Nephron (organoid): ENCODE measurements around the gene NHS.
A peak's percentile ranks its signal among the peaks of the same experiment; 100 is the strongest.

Source experiments
- H3K27ac Mint-ChIP-seq, 3 experiments: 2 replicates each; pipeline ENCODE4 v1.8.0; 2020; ENCODE audit warnings: mixed read lengths in 3 of 3, mild to moderate bottlenecking in 2 of 3, moderate library complexity in 1 of 3
- H3K27me3 Mint-ChIP-seq: 2 replicates; pipeline ENCODE4 v1.8.0; 2021; ENCODE audit warnings: low read depth, mild to moderate bottlenecking, moderate library complexity, mixed read lengths
- H3K36me3 Mint-ChIP-seq: 2 replicates; pipeline ENCODE4 v1.8.0; 2020; ENCODE audit warnings: low read depth, mixed read lengths
- H3K4me1 Mint-ChIP-seq: 2 replicates; pipeline ENCODE4 v1.8.0; 2020; ENCODE audit warnings: mixed read lengths
- H3K4me3 Mint-ChIP-seq, 3 experiments: 2 replicates each; pipeline ENCODE4 v1.8.0; 2020; ENCODE audit warnings: mild to moderate bottlenecking in 3 of 3, mixed read lengths in 3 of 3, moderate library complexity in 2 of 3
- H3K9me3 Mint-ChIP-seq: 2 replicates; pipeline ENCODE4 v1.8.0; 2020; ENCODE audit warnings: mixed read lengths
- CTCF ChIP-seq, 3 experiments: fragments of 200-600 bp; sonication (generic); IDR thresholded peaks; one replicate each; pipeline ENCODE4 v1.5.0; 2021; ENCODE audit warnings: antibody characterized with exemption in 3 of 3; ENCODE audit not compliant: unreplicated experiment in 3 of 3

The NHS gene

GRCh38 chrX:17464194-17464593 lies 89.2 kb downstream of the NHS start:
- H3K27me3 Mint-ChIP-seq: no peaks in the 10 kb centered on the region
- TF ChIP-seq CTCF (IDR thresholded peaks at IDR 0.05; ENCODE audit: unreplicated experiment in 3 of 3): no peak
- no peaks in the 10 kb centered on the region for H3K9me3 Mint-ChIP-seq
- no peak overlapping the region for H3K4me3 Mint-ChIP-seq
- H3K36me3 Mint-ChIP-seq: no peaks in the 10 kb centered on the region
- peaks cover 19% of the 10 kb centered on the region for H3K4me1 Mint-ChIP-seq
- H3K27ac Mint-ChIP-seq: no peak overlapping the region

GRCh38 chrX:17465201-17465600 lies 90.2 kb downstream of the NHS start:
- TF ChIP-seq CTCF (IDR thresholded peaks at IDR 0.05; ENCODE audit: unreplicated experiment in 3 of 3): no peak
- Mint-ChIP-seq H3K4me3 (no peak overlapping the region), H3K4me1 (peaks cover 11% of the 10 kb centered on the region), H3K36me3 (no peaks in the 10 kb centered on the region), H3K27me3 (no peaks in the 10 kb centered on the region), H3K27ac (no peak overlapping the region), H3K9me3 (no peaks in the 10 kb centered on the region)

- Mint-ChIP-seq H3K9me3 (no peaks in the 10 kb centered on the region), H3K4me1 (peaks cover 5% of the 10 kb centered on the region), H3K36me3 (no peaks in the 10 kb centered on the region), H3K27ac (no peak overlapping the region), H3K4me3 (no peak overlapping the region), H3K27me3 (no peaks in the 10 kb centered on the region)
- no peak for TF ChIP-seq CTCF (IDR thresholded peaks at IDR 0.05; ENCODE audit: unreplicated experiment in 3 of 3)
Measured at GRCh38 chrX:17465802-17466201, 90.8 kb downstream of the NHS start.

GRCh38 chrX:17470136-17470535 lies 95.1 kb downstream of the NHS start:
- no peak for TF ChIP-seq CTCF (IDR thresholded peaks at IDR 0.05; ENCODE audit: unreplicated experiment in 3 of 3)
- Mint-ChIP-seq H3K4me3 (no peak overlapping the region), H3K9me3 (no peaks in the 10 kb centered on the region), H3K27ac (peak overlapping the region in 1 of 3 experiments; percentile 19), H3K27me3 (no peaks in the 10 kb centered on the region), H3K36me3 (no peaks in the 10 kb centered on the region), H3K4me1 (peaks cover 15% of the 10 kb centered on the region)

GRCh38 chrX:17471121-17471520 lies 96.1 kb downstream of the NHS start:
- Mint-ChIP-seq H3K9me3 (no peaks in the 10 kb centered on the region), H3K4me3 (no peak overlapping the region), H3K27me3 (no peaks in the 10 kb centered on the region), H3K27ac (no peak overlapping the region), H3K4me1 (peaks cover 24% of the 10 kb centered on the region), H3K36me3 (no peaks in the 10 kb centered on the region)
- no peak for TF ChIP-seq CTCF (IDR thresholded peaks at IDR 0.05; ENCODE audit: unreplicated experiment in 3 of 3)

- TF ChIP-seq CTCF (IDR thresholded peaks at IDR 0.05; ENCODE audit: unreplicated experiment in 3 of 3): no peak
- no peak overlapping the region for H3K4me3 Mint-ChIP-seq
- H3K4me1 Mint-ChIP-seq: peaks cover 26% of the 10 kb centered on the region
- no peaks in the 10 kb centered on the region for H3K36me3 Mint-ChIP-seq
- no peaks in the 10 kb centered on the region for H3K9me3 Mint-ChIP-seq
- no peaks in the 10 kb centered on the region for H3K27me3 Mint-ChIP-seq
- H3K27ac Mint-ChIP-seq: no peak overlapping the region
Measured at GRCh38 chrX:17471861-17472260, 96.9 kb downstream of the NHS start.
